Islet precursor cell (in vitro differentiated cells): ENCODE measurements around the gene ADCY1.
A peak's percentile ranks its signal among the peaks of the same experiment; 100 is the strongest.

Experiments used
- DNase-seq: peaks from one replicate; pipeline ENCODE4 v3.0.0-alpha.2; 2018

Gene ADCY1

DNA sequence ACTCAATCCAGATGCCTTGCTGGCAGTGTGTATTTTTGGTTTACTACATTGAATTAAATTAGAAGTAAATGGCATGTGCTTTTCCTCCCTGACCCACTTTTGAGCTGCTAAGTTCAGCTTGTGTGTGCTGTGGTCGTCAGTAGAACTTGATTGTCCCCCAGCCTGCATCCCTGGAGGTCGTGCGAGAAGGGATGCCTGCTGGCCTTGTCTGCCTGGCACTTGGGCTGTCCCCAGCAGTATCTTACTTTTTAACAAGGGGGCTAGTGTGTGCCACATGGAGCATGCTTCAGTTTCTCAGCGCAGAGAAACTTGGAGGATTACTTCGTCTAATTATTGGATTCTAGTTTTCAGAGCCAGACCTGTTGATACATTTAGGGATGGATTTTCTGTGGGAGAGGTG, 80.2 kb downstream of the ADCY1 start:
- DNase-seq, result no peak

DNA sequence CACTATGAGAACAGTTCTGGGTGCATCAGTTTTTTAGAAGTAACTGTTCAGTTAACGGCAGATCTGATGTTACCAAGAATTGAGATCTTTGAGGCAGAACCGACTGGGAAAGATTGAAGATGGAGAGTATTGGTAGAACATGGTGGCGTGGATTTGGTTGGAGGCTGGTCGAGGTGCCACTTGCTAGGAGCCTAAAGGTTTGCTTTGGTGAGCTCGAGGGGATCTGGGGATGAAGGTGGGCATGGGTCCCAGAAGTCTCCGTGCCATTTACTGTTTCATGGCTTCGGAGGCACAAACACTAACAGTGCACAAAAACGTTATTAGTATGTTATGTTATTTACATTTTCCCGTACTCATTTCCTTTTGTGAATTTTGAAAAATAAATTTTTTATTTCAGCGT, 81.4 kb downstream of the ADCY1 start:
- no peak for DNase-seq

DNA sequence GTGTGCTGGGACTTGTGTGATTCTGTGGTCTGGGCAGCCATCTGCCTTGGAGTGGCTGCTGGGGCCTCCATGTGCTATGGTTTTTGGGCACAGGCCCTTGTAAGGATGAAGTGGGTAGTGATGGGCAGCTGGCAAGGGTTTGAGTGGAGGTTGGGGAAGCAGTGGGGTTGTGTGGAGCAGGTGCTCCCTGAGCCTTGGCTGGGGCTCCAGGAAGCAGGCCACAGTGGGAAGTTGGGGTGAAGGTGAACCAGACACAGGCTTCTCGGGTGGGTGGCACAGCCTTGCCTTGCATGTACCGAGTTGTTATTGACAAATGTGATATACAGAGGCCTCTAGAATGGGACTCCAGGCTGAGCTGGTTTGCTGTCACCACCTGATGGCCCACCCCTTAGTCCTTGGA, 82.3 kb downstream of the ADCY1 start:
- peak; percentile 37 for DNase-seq

DNA sequence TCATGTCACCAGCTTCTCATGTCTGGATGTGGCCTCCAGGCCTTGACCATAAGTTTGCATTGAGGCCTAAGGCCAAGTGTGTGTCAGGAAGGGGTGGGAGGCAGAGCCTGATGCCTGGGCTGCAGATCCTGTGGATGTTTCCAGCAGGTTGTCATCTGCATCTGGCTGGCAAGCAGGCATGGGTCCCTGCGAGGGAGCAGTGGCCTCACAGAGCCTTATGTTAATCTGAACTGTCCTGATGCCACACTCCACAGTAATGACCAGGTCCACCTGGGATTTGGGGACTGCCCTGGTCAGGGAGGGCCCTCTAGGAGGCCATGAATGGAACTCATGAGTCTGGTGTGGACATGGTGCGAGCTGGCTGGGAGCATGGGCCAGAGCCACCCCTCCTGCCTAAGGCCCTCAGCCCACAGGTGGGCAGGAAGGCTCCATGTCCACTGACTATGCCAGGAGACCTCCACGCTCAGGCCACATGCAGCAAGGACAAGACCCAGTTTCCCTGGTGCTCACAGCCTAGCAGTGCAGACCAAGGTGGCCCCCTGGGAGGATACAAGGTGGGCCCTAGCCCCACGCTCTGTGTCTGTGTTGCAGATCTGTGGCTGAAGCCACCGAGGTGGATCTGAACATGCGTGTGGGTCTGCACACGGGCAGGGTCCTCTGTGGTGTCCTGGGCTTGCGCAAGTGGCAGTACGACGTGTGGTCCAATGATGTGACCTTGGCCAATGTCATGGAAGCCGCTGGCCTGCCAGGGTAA, 83.1 kb downstream of the ADCY1 start:
- DNase-seq, result peak; percentile 40

DNA sequence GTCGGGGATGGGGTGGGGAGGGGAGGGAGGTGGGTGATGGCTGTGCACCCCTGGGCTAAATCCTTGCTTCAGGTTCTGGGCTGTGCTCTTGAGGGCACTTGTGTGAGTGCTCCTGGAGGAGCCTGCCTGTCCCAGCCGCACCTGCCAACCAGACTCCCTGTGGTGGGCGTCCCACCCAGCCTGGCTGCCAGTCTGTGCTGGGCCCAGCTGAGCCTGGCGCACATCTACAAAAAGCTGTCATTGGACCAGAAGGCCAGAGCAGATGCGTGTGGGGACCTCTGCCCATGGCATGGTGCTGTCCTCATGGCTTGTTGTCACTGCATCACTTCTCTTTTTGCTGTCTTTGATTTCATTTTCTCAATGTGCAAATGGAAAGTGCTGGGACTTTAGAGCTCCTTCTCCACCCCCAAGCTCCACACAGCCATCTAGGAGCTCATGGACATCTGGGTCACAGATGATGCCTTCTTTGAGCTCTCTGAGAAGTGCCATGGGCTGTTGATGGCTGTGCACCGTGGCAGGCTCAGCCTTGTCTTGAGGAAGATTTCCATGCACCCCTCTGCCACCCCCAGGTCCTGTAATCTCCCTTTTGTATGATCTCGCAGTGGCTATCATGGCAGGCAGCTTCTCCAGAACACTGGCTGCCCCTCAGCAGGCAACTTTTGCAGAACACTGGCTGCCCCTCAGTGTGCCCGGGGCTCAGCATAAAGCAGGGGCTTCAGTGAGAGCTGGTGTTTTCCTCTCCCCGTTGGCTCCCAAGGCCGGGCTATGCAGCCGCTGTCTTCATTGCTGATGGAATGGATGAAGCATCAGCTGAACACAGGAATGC, 83.9 kb downstream of the ADCY1 start:
- peak; percentile 29 for DNase-seq

DNA sequence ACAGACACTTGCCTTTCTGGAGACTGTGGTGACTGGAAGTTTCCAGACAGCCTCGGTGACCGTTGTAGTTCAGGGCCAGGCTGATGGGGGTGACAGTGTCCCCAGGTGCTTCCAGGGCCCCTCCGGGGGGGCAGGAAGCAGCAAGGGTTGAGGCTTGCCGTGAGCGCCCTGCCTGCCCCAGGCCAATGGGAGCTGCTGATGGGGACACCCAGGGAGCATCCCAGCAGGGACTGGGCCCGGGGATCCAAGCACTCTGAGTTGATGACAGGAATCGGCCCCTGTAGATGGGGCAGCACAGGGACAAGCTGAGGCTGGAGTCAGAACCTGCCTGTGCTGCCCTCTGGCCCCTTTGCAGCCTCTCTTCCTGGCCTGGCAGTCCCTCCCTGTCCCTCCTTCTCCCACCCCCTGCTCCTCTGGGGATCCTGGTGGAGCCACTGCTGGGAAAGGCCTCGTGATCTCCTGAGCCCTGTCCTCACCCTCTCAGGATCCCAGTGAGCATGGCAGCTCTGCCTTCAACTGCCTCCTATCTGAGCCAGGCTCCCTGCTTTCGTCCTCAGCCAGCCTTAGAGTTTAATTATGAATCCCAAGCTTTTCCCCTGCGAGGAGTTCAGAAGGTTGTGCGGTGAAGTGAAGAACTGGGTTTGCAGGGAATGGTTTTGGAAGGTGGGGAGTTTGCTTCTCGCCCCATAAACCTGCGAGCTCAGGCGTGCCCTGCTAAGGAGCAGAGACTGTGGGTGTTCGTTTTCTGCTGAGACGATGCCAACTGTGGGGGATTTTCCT, 84.7 kb downstream of the ADCY1 start:
- peak; percentile 49 for DNase-seq

DNA sequence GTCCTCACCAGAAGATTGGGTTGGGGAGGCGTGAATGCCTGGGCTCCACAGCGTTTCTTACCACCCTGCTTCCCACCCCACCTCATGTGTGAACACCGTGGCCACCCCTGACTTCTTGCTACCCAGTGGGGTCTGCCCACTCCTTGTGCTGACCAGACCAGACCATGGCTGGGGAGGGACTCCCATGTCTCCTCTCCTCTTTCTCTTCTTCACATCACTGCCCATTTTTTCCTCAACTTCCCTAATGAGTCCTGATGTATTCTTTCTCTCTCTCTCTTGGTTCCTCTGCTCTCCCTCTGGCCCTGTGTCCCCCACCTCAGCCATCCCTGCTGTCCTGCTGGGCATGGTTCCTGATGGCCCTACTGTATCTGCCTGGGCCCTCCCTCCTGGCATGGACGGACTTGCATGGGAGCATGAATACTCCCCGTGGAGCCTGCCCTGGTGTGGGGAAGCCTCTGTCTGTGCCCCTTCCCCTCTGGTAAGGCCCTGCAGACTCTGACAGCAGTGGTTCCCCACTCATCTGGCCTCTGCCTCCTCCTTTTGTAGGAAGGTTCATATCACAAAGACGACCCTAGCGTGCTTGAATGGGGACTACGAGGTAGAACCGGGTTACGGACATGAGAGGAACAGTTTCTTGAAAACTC, 85.5 kb downstream of the ADCY1 start:
- peak; percentile 32 for DNase-seq

DNA sequence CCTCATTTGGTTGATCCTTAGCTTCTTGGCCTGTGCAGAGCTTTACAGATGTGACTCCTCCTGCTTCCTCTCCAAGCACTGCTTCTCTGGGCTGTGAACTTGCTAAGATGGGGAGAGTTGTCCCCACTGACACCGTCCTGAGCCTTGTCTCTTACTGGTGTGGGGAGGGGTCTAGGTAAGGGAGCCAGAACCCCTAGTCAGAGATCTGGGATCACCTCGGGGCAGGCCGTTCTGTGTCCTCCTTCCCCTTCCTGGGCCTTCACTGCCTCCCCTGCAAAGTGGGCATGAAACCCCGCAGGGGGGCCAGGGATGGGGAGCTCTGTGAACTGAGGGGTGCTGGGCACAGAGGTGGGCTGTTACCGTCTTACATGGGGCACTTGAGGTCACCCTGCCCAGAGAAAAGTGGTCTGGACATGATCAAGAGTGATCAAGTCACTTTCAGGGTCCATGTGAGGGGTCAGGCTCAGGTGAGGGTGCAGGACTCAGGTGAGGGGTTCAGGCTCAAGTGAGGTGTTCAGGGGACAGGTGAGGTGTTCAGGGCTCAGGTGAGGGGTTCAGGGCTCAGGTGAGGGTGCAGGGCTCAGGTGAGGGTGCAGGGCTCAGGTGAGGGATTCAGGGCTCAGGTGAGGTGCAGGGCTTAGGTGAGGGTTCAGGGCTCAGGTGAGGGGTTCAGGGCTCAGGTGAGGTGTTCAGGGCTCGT, 86.2 kb downstream of the ADCY1 start:
- peak; percentile 42 for DNase-seq

DNA sequence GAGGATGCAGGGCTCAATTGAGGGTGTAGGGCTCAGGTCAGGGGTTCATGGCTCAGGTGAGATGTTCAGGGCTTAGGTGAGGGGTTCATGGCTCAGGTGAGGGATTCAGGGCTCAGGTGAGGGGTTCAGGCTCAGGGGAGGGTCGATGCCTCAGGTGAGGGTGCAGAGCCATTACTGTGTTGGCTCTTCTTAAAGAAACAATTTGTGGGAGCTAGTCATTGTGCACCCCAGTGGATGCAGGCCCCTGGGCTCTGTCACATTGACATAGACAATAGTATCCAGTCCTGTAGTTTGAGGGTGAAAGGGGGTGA, 86.7 kb downstream of the ADCY1 start:
- no peak for DNase-seq

DNA sequence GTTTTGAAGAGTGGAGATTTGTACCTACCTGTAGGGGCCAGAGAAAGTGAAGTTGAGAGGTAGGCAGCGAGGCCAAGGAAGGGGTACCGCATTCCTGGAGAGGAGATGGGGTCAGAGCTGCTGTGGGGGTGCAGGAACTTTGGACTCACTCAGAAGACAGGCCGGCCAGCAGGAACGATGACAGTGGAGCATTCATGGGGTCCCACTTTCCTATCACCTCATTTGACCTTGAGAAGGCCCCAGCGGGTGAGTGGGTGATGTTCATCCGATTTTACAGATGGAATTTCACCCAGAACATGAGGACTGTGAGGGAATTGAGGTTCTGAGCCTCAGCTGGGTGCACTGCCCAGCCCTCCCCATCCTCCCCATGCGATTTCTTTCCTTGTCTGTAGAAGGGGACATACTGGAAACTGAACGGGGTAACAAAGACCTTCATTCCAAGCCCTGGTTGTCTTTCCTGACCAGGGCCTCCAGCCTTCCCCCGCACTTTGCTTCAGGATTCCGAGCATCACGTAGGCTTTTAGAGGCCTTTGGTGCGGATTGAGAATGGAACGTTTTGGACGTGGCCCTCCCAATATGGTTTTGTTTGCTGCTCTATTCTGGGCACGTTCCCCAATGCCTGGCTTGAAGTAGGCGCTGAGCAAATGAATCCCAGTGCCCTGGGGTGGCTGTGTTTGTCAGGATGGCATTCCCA, 87.3 kb downstream of the ADCY1 start:
- peak; percentile 32 for DNase-seq

DNA sequence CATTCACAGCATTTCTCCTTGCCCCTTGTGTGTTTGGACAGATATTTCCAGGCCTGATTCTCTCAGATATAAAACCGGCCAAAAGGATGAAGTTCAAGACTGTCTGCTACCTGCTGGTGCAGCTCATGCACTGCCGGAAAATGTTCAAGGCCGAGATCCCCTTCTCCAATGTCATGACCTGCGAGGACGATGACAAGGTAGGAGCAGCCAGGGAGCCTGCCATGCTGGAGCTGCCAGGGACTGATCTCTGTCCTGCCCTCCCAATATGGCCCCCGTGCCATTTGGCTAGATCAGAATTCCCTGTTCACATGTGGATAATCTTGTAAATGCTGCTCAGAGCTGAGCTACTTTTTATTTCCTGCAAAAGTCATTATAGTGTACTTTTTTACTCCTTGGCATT, 87.8 kb downstream of the ADCY1 start:
- DNase-seq, result no peak

DNA sequence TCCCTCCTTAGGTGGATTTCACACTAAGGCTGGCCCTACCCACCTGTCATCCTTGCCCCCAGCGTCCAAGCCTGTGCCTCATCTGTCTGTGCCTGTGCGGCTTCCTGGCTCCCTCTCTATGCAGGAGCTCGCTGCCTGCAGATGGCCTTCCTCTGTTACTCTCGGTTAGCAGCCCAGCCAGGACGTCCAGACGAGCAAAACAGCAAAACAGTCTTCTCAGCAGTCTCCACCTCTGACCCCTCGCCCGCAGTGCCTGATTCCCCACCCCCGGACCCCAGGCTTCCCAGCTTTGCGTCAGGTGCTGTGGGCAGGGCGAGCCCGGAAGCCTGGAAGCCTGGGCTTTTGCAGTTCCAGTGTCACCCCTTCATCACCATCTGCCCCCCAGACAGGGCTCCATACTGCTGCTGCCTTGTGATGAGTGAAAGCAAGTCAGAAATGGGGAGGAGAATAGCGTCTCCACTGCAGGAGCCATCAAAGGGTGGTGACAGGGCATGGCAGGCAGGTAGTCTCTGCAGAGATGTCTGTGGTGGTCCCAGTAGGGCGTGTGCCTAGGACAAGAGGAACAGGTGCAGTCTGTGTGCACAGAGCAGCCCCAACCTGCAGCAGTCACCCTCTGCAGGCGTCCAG, 88.5 kb downstream of the ADCY1 start:
- DNase-seq, result peak; percentile 38

DNA sequence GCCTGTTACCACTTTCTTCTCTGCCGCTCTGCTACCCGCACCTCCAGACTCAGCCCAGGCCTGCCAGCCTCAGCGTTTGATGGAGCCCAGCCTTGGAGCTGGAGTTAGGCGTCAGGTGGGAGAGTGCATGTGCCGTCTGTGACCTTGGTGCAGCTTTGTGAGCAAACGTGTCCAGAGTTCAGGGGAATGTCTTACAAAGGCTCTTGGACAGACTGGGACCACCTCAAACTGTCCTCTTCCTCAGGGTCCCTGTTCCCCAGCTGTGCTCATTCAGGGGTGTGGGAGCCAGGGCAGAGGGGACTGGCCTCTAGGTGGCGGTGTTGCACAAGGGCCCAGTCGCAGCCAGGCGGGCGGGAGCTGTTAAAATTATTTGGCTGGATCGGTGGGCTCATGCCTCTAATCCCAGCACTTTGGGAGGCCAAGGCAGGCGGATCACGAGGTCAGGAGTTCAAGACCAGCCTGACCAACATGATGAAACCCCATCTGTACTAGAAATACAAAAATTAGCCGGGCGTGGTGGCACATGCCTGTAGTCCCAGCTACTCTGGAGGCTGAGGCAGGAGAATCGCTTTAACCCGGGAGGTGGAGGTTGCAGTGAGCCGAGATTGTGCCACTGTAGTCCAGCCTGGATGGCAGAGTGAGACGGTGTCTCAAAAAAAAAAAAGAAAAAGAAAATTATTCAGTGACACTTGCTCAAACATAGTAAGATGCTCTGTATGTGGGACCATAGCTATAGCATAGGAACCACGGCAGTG, 89.2 kb downstream of the ADCY1 start:
- DNase-seq, result peak; percentile 69

DNA sequence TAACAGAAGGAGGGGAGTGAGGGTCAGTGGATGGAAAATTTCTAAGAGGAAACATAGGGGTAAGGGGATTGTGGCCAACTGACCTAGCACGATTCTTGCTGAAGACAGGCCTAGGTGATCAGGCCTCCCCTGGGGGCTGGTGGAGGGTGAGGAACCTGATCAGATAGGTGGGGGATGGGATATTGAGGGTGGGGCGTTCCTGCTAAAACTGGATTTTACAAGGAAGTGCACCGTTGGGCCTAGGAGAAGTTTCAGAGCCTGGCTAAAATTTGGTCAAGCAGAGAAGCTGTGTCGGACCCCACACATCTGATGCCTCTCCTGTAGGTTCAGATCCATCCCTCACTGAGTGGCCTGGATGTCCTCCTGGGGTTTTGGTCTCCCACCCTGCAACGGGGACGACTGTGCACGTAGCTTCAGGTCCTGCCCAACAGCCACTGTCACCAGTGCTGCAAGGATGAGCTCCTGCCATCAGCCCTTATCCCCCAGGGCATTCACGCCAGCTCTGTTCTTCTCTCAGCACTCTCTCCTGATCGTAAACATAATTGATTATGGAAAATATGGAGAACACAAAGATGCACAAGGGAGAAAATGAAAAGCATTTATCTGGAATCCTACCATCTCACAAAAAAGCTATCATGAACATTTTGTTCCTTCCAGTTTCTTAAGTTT, 89.9 kb downstream of the ADCY1 start:
- peak; percentile 46 for DNase-seq

DNA sequence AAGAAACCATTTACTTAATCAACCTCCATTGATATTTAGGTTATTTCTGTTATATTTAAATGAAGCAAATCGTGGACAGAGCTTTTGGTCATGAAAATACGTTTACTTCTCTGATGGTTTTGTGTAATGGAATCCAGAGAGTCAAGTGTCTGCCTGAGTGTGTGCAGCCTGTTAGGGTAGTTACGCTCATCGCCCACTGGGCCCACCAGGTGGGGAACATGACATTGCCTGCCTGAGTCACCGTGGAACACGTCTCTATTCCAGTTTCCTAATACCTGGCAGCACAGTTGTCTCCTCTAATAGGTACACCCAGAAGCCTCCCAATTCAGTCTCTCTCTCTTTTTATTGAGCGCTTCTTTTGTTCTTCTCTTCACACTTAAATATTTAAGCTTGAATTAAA, 91.0 kb downstream of the ADCY1 start:
- peak; percentile 33 for DNase-seq

DNA sequence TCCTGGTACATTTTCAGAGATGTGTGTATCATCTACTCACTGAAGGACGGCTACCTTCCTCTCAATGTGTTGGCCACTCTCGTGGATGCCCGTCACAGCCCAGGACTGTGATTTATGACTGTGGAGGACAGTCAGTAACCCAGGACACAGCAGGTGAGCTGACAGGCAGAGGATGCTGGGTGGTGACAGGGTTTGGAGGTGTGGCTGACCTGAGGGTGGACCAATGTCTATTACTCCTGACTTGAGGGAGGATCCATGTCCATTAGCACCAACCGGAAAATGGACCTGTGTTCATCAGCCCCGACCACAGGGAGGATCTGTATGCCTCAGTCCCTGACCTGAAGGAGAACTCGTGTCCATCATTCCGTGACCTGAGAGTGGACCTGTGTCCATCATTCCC, 96.1 kb downstream of the ADCY1 start:
- peak; percentile 38 for DNase-seq

DNA sequence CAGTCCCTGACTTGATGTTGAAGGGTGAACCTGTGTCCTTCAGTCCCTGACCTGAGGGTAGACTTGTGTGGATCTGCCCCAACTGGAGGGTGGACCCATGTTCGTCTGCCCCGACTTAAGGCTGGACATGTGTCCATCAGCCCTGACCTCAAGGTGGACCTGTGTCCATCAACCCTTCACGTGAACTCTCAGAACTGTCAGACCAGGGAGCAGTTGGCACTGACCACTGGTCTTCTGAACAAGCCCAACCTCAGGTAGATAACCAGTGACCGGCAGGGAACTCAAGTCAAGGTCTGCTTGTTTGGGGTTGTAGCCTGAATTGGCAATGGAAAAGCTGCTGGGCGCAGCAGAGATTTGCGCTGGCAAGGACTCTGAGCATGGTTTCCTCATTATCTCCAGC, 96.5 kb downstream of the ADCY1 start:
- peak; percentile 33 for DNase-seq

DNA sequence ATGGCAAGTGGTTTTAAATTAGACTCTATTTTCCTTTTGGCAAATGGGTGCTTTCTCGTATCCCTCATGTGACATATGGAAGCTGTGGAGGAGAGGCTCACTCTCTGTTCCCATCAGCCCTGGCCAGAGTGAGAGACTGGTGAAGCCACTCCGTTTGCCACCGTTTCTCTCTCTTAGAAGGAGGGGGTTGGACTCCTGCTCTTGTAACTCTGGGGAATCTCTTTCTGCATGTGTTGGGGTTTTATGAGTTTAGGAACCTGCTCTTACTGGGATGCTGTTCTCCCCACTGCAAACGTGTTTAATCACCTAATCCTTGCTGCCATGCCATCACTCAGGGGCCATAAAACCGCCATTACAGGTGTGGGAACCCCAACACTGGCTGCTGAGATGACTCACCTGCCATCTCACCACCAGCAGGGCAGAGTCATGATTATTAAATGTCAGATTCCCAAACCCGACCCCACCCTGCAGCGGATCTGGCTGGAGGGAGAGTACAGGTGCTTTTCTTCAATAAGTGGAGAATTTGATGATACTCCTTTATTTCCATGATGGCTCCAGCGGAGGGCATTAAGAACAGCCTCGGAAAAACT, 103.2 kb downstream of the ADCY1 start:
- DNase-seq, result peak; percentile 36

DNA sequence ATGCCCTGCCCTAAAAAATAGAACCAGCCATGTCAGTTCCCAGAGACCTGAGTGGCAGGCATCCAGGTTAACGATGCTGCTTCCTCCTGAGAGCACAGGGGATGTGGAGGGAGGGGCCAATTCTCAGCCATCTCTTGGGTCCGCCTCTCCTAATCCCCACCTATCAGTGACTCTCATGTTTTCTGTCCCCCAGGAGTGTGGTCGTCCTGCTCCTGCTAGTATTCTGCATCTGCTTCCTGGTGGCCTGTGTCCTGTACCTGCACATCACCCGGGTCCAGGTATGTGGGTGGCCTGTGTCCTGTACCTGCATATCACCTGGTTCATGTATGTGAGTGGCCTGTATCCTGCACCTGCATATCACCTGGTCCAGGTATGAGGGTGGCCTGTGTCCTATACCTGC, 105.3 kb downstream of the ADCY1 start:
- DNase-seq, result peak; percentile 47

DNA sequence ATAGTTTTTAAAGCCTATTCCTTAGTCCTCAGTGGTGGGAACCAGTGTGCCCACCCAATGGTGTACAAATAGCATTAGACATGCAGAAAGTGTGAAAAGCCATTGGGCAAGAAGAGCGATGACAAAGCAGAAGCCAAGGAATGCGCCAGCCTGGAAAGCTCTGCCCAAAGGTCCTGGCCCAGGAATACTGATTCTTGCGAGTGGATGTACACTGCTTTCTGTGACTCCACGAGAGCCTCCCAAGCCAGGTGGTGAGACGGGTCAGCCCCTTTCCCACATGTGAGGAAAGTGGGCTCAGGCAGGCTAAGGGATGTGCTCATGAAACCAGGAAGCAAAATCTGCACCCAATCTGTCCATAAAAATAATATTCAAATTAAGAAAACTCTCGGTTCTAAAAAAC, 106.6 kb downstream of the ADCY1 start:
- DNase-seq, result peak; percentile 54
